HG02623 (cell line): Measurements from ENCODE around the gene GNLY.
"Not testable (repeated sequence)": the region's sequence is repeated elsewhere in the genome, so short reads cannot be mapped to it uniquely, and the experiment has no call there.

Experiments used
- ATAC-seq: cut with Tn5 transposase; IDR thresholded peaks from one replicate; pipeline ENCODE4 v1.9.1; 2021; ENCODE audit warnings: moderate library complexity; ENCODE audit not compliant: unreplicated experiment

Gene GNLY

DNA sequence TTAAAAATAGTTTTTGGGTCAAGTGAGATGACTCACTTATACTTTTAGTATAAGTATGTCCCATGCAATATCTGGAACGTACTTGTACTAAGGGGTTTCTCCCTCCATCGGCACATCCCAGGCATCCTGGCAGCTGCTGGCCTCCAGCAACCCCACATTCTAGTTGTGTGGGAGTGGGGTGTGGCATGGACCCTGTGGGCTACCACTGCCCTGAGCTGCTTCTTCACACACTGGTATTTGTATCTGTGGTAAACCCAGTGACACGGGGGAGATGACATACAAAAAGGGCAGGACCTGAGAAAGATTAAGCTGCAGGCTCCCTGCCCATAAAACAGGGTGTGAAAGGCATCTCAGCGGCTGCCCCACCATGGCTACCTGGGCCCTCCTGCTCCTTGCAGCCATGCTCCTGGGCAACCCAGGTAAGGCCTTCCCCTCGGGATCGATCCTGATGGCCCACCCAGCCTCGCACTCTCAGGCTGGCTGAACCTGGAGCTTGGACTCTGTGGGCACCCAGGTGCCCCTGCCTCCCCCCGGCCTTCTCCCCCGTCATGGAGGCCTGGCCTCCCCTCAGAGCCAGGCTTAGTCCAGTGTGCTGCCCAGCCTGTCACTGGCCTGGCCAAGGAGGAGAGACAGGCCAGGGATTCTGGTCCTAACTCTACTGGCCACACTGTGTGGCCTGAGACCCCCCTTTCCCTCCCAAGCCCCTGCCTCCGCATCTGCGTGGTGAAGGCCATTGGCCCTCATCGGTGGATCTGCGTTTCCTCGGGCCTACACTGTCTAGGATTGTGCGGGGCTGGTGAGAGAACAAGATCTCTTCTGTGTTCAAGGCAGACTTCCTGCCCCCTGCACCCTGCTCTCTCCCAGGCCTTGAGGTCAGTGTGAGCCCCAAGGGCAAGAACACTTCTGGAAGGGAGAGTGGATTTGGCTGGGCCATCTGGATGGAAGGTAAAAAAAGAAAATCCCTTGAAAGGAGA, at the start of gene GNLY:
Gene GNLY (plus strand): TSS at position 307 of the 974 bp plus-strand sequence. CDS start 61 bp downstream, at position 368.
- ATAC-seq: no peak

DNA sequence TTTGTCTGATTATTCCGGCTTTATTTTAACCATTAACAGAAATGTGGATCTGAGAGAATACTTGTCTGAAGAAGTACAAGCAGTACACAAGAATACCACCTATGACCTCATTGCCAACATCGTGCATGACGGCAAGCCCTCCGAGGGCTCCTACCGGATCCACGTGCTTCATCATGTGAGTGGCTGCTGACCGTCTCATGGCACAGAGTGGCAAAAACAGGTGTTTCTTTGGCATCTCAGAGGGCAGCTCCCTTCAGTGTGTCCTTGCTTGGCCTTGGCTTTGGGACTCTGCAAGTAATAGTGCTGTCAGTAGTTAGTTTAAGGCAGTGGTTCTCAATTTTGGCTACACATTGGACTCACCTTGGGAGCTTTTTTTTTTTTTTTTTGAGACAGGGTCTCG, 49.2 kb upstream of the GNLY start:
- no peak for ATAC-seq

DNA sequence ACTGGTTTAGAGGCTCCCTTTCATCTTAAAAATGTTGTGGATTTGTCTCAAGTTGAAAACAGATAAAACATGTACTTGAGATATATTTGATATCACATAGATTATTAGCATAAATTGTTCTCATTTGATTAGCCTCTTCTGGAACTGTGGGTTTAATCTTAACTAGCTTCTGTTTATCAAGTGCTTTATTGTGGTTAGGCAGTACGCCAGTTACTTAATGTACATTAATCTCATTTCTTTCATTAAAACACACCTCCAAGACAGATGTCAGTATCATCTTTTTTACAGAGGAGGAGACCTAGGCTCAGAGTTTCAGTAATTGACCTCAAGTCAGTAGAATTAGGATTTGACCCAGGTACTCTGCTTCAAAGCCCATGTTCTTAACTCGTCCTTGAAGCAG, 48.0 kb upstream of the GNLY start:
- ATAC-seq: no peak

DNA sequence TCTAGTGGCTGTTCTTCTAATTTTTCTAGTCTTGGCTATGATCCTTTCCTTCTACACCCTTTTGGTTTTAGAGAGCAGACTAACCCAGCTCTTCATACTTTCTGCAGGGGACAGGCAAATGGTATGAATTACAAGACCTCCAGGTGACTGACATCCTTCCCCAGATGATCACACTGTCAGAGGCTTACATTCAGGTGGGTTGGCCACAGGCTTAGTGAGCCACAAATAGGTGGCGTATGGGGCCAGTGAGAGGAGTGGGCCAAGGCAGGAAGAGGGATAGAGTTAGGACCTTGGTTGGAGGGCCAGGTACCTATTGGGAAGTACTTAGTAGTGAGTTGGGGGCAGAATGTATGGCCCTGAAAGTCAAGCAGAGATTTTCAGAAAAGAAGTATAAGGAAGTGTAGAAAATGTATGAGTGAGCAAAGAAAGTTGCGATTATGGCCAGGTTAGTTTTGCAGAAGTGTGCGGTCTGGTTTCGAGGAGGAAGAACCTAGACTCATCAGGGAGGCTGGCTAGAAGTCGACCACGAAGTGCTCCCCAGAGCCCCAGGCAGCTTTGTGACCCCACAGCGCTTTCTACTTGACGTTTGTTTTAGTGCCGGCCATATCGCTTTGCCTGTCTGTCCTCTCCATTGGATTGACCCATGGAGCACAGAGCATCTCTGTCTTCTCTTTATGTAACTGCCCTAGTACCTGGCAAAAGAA, 46.2 kb upstream of the GNLY start:
- no peak for ATAC-seq

DNA sequence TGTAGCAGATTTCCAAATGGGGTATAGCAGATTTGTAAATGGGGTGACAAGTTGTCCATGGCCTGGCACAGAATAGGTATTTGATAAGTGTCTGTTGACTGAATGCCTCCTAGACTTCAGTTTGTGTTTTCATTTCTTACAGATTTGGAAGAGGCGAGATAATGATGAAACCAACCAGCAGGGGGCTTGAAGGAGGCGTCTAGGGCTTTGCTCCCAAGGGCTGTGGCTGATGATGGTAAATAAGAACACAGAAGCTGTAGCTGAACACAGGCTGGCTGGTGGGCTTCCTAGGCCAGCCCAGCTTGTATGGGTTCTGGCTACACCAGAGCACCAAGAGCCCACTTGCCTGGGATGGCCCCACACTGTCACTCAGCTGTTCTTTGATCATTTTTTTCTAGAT, 45.5 kb upstream of the GNLY start:
- no peak for ATAC-seq

DNA sequence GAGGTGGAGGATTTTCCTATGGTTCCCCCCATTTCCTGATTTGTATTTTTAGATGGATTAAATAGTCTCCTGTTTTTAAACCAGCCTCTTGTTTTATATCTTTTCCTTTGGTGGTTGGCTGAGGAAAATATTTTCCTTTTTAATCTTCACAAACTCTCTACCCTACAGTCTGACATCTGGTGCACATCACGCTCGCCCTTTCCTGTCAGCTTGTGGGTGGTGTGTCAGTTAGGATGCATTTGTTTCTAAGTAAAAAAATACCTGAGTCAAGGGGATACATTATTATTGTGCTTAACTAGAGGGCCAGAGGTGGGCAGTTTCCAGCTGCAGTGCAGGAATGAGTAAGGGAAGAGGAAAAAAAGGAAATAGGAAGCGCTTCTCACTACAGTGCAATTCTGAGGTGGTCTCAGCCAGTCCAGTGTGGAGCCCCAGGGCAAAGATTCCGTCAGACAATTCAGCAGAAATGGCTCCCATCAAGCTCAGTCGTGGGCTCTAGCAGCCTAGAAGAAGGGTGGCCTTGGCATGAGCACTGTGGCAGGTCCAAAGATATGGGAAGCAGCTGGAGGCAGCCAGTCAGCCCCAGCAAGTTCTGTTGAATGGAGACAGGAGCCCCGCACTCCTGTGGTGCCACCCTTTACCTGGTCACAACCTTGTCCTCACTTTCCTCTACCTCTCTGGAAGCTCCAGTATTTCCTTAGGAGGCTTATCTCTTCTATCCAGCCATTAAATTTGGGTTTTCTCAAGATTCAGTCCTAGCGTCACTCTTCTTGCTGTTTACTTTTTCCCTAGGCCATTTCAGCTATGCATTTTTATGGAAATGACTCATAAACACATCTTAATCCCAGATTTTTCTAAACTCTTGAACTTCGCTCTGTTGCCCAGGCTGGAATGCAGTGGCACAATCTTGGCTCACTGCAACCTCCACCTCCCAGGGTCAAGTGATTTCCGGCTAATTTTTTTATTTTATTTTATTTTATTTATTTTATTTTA, 44.7 kb upstream of the GNLY start:
- ATAC-seq: no peak

DNA sequence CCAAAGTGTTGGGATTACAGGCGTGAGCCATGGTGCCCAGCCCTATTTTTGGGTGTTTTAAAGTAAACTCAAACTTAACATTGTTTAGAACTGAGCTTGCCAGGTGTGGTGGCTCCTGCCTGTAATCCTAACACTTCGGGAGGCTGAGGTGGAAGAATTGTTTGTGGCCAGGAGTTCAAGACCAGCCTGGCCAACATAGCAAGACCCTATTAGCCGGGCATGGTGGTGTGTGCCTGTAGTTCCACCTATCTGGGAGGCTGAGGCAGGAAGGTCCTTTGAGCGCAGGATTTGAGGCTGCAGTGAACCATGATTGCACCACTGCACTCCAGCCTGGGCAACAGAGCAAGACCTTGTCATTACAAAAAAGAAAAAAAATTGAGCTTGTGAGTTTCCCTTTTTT, 43.7 kb upstream of the GNLY start:
- ATAC-seq: no peak

DNA sequence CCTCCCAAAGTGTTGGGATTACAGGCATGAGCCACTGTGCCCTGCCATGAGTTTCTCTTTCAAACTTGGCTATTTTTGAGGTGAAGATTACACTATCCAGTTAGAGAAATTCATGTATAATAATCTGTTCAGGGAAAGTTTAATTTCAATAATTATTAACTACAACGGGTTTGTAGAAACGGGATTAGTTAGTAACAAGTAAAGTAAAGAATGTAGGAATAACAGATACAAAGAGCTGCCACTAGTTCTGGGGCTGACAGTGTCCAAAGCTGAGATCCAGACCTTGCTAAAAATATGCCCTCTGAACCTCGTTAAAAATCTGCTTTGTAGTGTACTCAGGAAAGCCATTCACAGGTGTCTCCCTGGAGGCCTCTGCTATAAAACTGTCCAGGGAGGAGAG, 43.1 kb upstream of the GNLY start:
- ATAC-seq: no peak

DNA sequence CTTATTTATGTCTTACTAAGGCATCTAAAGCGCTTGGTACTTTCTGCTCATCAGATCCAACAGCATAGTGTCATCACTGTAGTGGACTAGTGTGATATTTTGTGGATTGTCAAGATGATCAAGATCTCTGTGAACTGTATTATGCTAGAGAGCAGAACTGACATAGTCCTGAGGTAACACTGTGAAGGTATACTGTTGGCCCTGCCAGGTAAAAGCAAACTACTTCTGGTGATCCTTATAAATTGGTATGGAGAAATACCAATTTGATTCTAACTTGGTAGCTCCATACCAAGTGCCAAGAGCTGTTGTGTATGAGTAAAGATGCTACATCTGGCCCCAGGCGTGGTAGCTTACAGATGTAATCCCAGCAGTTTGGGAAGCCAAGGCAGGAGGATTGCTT, 42.1 kb upstream of the GNLY start:
- ATAC-seq: no peak

DNA sequence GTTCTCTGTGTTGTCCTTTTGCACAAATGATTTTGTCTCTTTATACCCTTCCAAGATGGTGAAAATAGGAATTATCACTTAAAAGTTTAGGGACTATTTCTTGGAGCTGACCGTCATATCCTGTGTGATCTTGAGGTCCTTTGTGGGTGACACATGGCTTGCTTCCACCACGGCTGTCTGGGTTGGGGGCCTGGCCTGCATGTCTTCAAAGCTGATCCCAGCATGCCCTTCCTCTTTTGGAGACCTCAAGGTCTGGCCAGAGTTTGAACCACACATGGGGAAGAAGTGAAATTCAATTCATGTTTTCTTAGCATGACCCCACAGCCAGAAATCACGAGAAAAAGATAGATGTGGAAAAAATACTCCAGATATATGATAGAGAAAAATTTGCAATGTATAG, 40.2 kb upstream of the GNLY start:
- ATAC-seq: no peak

DNA sequence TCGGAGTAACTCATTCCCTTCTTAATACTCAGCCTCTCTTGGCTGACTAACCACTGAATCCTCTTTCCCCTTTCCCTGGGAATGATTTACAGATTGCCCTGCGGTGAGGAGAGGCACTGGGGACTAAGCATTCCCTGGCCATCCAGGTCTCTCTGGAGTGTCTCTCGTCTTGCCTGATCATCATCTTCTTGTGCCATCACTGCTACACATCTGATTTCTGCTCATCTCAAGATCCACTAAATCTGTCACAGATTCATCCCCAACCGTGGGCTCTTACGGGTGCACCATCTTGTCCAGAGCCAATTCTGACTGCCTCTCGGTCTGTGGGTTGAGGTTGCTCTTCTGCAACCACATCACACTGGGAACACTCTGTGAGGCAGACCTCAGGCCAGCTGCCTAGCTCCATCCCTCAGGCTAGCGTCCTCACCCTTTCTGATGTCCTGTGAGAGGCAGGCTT, 38.2 kb upstream of the GNLY start:
- ATAC-seq: no peak

DNA sequence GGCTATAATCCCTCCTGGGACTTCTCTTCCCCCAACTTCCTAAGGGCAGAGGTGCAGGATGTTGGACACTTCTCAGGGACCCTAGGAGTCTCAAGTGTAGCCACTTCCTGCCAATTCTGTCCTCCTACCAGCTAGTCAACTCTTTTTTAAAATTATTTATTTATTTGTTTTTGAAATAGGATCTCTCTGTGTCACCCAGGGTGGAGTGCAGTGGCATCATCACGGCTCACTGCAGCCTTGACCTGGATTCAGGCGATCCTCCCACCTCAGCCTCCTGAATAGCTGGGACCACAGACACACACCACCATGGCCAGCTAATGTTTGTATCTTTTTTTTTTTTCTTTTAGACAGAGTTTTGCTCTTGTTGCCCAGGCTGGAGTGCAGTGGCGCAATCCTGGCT, 37.7 kb upstream of the GNLY start:
- no peak for ATAC-seq

DNA sequence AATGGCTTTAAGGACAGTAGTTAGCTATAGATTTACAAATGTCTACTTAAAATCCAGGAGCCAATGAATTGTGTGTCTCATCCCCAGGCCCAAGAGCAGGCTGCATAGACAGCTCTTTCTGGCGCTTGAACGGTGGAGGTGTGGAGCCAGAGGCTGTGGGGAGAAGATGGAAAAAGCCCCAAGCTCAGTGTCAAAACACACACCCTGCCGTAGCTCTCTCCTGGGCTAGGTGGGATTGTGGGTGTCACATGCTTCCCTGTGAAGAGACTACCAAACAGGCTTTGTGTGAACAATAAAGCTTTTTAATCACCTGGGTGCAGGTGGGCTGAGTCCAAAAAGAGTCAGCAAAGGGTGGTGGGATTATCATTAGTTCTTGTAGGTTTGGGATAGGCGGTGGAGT, 36.8 kb upstream of the GNLY start:
- ATAC-seq: not testable (repeated sequence)

DNA sequence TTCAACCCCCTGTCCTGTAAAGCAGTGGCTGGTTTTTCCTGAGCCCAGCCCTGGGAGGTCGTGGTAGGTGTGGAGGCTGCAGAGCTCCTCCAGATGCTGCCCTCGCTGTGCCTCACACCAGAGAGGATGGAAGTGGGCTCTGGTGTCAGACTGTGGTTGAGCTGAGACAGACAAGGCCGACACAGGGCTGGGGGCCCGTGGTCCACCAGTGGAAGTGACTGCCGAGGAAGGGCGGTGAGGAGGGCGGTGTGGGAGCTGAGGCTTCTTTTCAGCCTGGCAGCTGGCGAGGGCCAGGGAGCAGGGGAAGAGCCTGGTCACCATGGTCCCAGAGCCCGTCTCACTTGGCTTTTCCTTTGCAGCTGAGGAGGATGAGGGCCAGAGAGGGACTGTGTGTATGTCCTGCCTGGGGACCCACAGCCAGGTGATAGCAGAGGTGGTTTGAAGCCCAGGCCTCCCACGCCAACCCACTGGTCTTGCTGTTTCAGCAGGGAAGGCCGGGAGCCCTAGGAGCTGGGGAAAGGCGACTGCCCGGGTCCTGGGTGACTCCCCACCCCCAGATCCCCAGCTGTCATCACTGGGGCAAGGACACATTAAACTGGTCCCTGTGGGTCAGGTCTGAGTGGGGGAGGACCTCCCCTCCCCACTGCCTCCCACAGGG, 34.7 kb upstream of the GNLY start:
- no peak for ATAC-seq

DNA sequence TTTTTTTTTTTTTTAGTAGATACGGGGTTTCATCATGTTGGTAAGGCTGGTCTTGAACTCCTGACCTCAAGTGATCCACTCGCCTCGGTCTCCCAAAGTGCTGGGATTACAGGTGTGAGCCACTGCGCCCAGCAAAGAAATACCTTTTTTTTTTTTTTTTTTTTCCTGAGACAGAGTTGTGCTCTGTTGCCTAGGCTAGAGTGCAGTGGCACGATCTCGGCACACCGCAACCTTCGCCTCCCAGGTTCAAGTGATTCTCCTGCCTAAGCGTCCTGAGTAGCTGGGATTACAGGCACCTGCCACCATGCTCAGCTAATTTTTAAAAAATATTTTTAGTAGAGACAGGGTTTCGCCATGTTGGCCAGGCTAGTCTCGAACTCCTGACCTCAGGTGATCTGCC, 33.9 kb upstream of the GNLY start:
- not testable (repeated sequence) for ATAC-seq

DNA sequence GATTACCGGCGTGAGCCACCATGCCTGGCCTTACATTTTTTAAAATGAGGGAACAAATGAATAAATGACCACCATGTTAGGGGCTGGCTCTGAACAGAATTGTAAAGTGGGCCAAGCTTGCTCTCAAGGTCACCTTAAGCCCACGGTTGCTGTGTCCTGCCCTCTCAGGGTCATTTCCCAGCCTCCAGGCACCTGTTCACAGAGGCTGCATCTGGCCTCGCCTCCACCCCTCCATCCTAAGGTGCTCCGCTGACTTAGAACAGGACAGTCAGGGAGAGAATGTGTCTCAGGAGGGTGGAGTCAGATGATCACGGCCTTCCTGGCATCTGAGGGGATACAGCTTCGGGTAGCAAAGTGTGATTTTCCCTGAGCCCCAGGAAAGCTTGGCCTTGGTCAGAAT, 33.4 kb upstream of the GNLY start:
- ATAC-seq: no peak

DNA sequence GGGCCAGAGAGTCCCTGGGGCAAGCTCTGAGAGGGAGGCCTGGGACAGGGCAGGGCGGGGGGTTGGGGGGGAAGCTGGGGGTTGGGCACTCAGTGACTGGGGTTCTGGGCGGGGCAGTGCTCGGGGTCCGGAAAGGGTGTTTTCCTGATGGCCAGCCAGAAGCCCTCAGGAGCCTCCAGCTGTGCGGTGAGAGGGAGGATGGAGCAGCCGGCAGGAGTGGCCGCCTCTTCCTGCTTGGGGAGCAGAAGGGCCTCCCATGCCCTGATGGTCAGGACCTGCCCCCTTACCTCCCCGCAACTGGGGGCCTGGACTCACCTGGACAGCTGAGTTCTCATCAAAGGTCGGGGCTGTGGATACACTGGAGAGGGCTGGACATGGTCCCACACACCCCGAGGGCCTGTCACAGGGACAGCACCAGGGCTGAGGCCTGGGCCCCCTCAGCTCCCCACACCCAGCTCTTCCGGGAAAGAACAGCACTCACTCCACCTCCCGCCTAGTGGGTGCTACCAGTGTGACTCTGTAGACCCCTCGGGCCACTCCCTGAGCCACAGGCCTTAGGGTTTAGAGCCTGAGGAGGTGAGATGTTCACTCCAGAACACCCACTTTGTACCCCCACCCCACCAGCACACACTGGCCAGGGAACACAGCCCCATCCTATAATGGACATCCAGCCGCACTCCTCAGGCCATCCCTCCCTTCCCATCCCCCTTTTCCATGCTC, 32.9 kb upstream of the GNLY start:
- ATAC-seq: no peak

DNA sequence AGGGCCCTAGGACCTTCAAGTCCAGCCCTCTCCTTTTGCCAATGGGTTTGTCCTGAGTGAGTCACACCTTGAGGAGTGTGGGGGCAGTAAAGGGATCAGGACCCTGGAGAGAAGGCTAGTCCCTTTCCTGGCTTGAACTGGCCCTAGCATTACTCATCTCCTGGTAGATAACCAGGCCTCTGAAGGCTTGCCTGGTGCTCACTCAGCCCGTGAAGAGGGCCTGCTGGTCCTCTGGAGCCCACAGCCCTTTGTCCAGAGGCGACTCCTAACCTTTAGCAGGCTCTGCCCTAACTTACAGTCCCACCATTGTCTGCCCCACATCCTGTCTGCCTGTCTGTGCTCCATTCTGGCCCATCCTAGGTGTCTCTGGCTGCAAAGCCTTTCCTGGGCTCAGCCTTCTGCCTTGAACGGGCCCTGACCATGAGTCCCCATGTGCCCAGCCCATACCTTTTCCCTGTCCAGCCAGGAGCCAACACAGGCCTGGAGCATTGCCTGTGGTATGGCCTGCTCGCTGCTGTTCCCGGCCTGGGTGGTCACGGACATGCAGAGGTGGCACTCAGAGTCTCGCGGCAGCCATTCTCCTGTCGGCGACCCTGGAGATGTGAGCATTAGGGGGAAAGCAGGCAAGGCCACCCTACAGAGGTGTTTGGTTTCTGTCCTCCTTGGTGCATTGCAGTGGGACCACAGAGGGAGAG, 31.1 kb upstream of the GNLY start:
- no peak for ATAC-seq
